Activated CD4-positive, alpha-beta T cell treated with anti-CD3 and anti-CD28 coated beads, Interleukin-2, amount 50 U/mL, for 24 hours (primary cell): ENCODE measurements around the gene KSR1.
"Not testable (repeated sequence)": the region's sequence is repeated elsewhere in the genome, so short reads cannot be mapped to it uniquely, and the experiment has no call there.

Source experiments
- DNase-seq, 2 donors: peaks; one replicate each; pipeline ENCODE4 v3.0.0-alpha.2; 2020; ENCODE audit warnings: low read depth in 1 of 2, low spot score in 1 of 2

The KSR1 gene

GRCh38 chr17:27629260-27629659, 173.0 kb downstream of the KSR1 start:
- not testable (repeated sequence) for DNase-seq

GRCh38 chr17:27630607-27631410, 174.6 kb downstream of the KSR1 start, which contains the start of gene LGALS9:
LGALS9 (plus strand) TSS chr17:27631188; CDS start chr17:27631266, 78 bp downstream.
- no peak for DNase-seq

GRCh38 chr17:27631411-27631760, 175.1 kb downstream of the KSR1 start:
- DNase-seq = no peak

GRCh38 chr17:27631897-27632725, 175.9 kb downstream of the KSR1 start:
- DNase-seq = no peak

- DNase-seq = not testable (repeated sequence)
Measured at GRCh38 chr17:27632766-27633165, 176.5 kb downstream of the KSR1 start.

- DNase-seq = no peak
Measured at GRCh38 chr17:27633312-27634025, 177.2 kb downstream of the KSR1 start.

GRCh38 chr17:27634026-27634335, 177.7 kb downstream of the KSR1 start:
- no peak for DNase-seq

GRCh38 chr17:27634776-27635175, 178.5 kb downstream of the KSR1 start:
- DNase-seq = no peak

- DNase-seq = no peak
Measured at GRCh38 chr17:27635275-27635823, 179.1 kb downstream of the KSR1 start.

- DNase-seq = not testable (repeated sequence)
Measured at GRCh38 chr17:27636005-27636520, 179.8 kb downstream of the KSR1 start.

GRCh38 chr17:27637818-27638217, 181.6 kb downstream of the KSR1 start:
- not testable (repeated sequence) for DNase-seq

- not testable (repeated sequence) for DNase-seq
Measured at GRCh38 chr17:27638415-27638914, 182.2 kb downstream of the KSR1 start.

- DNase-seq = no peak
Measured at GRCh38 chr17:27640790-27641189, 184.5 kb downstream of the KSR1 start.

GRCh38 chr17:27644586-27644985, 188.3 kb downstream of the KSR1 start:
- DNase-seq = no peak

- DNase-seq = not testable (repeated sequence)
Measured at GRCh38 chr17:27645621-27646020, 189.4 kb downstream of the KSR1 start.

- no peak for DNase-seq
Measured at GRCh38 chr17:27646232-27646631, 190.0 kb downstream of the KSR1 start.

GRCh38 chr17:27647765-27648164, 191.5 kb downstream of the KSR1 start:
- DNase-seq = no peak

GRCh38 chr17:27649111-27649571, 192.9 kb downstream of the KSR1 start:
- not testable (repeated sequence) for DNase-seq

GRCh38 chr17:27649929-27650328, 193.7 kb downstream of the KSR1 start:
- no peak for DNase-seq

GRCh38 chr17:27650836-27651235, 194.6 kb downstream of the KSR1 start:
- DNase-seq = no peak
